Stimulated activated CD4-positive, alpha-beta T cell treated with anti-CD3 and anti-CD28 coated beads, Interleukin-2, amount 100 ng/mL, for 48 hours (primary cell): Measurements from ENCODE around the gene NLGN2.

Source experiments
- DNase-seq, 2 donors: peaks; one replicate each; pipeline ENCODE4 v3.0.0-alpha.2; 2020

NLGN2 gene

GRCh38 chr17:7392696-7393612 lies 14.7 kb upstream of the NLGN2 start:
- DNase-seq = no peak

- DNase-seq = no peak
Observed at GRCh38 chr17:7393613-7394451, 13.8 kb upstream of the NLGN2 start.

GRCh38 chr17:7394452-7395191 lies 13.0 kb upstream of the NLGN2 start, which contains the start of gene PLSCR3:
TSS of gene PLSCR3 (minus strand) at chr17:7394525. CDS start at chr17:7394110, 415 bp downstream.
- peak; percentile 82 to 85 for DNase-seq

- DNase-seq = no peak
Observed at GRCh38 chr17:7396147-7396546, 11.5 kb upstream of the NLGN2 start.

- no peak for DNase-seq
Observed at GRCh38 chr17:7398612-7399011, 9.0 kb upstream of the NLGN2 start.

- DNase-seq = no peak
Observed at GRCh38 chr17:7403043-7403726, 4.5 kb upstream of the NLGN2 start.

GRCh38 chr17:7403727-7403976 lies 4.0 kb upstream of the NLGN2 start:
- no peak for DNase-seq

- DNase-seq = peak; percentile 89 to 90
Observed at GRCh38 chr17:7403977-7404736, 3.5 kb upstream of the NLGN2 start, which contains the start of gene TMEM256. TSS of gene TMEM256 (minus strand) at chr17:7404097. CDS start at chr17:7404084, 13 bp downstream.

GRCh38 chr17:7404737-7405349 lies 2.8 kb upstream of the NLGN2 start:
- no peak for DNase-seq

GRCh38 chr17:7405350-7406234 lies 2.1 kb upstream of the NLGN2 start:
- DNase-seq = no peak

- DNase-seq = no peak
Observed at GRCh38 chr17:7406235-7406825, 1.3 kb upstream of the NLGN2 start.

GRCh38 chr17:7407082-7407481 lies 563 bp upstream of the NLGN2 start:
- no peak for DNase-seq

GRCh38 chr17:7408252-7408727 lies 645 bp downstream of the NLGN2 start:
- DNase-seq = no peak

- DNase-seq = no peak
Observed at GRCh38 chr17:7408863-7409262, 1.2 kb downstream of the NLGN2 start.

GRCh38 chr17:7409716-7410115 lies 2.1 kb downstream of the NLGN2 start:
- no peak for DNase-seq

GRCh38 chr17:7410634-7411426 lies 3.2 kb downstream of the NLGN2 start:
- DNase-seq = no peak

GRCh38 chr17:7411427-7411750 lies 3.7 kb downstream of the NLGN2 start:
- no peak for DNase-seq

- DNase-seq = no peak
Observed at GRCh38 chr17:7413346-7413985, 5.8 kb downstream of the NLGN2 start.
